GM12892 (cell line): Measurements from ENCODE around the gene HLA-DMA.

Experiments
- POLR2A ChIP-seq: IDR thresholded peaks from 2 replicates; pipeline ENCODE4 v1.6.1; 2011; ENCODE audit warnings: low read depth, low read length, control low read depth
- POLR2AphosphoS5 ChIP-seq: IDR thresholded peaks from 2 replicates; pipeline ENCODE4 v1.6.1; 2011; ENCODE audit warnings: low read depth, low read length, control low read depth

GRCh38 chr6:32970413-32971241 is 17.7 kb upstream of the HLA-DMA start:
- TF ChIP-seq POLR2A (peak; percentile 75), POLR2AphosphoS5 (0 out of 2 replicates have a peak, but pooled peaks have one; percentile 65)
